Stimulated activated CD4-positive, alpha-beta T cell treated with anti-CD3 and anti-CD28 coated beads, Interleukin-12 subunit alpha, Interleukin-12 subunit beta, amount 100 ng/mL, for 48 hours (primary cell): Measurements from ENCODE around the gene KCNA10.
A peak's percentile ranks its signal among the peaks of the same experiment; 100 is the strongest.

Experiments
- DNase-seq, 3 donors: peaks; one replicate each; pipeline ENCODE4 v3.0.0-alpha.2; 2020; ENCODE audit warnings: low read depth in 2 of 3, low spot score in 1 of 3

Gene KCNA10

DNA sequence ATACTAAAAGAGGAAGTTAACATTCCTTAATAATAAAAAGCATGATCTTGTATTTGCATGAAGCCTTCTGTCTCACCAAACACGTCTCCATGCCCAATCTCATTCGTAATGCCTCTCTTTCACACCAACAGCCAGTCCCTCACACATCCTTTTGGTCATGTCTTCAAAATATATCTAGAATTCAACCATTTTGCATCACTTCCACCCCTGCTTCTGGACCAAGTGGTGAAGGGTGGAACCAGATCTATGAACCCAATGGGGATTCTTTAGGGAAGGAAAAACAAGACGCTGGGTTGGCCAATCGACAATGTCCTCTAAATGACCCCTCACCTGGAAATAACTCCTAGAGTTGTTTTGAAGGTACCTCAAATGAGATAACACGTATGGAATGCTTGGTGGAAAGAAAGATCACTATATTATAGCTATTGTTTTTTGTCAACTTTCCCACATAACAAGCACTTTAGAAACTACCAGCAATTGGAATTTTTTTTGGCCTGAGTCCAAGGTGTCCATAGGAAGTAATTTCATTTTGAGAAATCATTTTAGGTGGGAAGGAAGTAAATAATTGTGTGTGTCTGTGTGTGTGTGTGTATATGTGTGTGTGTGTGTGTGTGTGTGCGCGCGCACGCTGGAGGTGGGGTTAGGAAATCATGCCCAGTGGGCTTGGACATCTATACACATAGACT, at the start of gene KCNA10:
KCNA10 (minus strand) TSS at position 51 of the 686 bp plus-strand sequence. CDS start 388 bp downstream, outside the sequence.
- DNase-seq = no peak

GRCh38 chr1:110566836-110567235, 47.9 kb upstream of the KCNA10 start:
- DNase-seq = no peak

DNA sequence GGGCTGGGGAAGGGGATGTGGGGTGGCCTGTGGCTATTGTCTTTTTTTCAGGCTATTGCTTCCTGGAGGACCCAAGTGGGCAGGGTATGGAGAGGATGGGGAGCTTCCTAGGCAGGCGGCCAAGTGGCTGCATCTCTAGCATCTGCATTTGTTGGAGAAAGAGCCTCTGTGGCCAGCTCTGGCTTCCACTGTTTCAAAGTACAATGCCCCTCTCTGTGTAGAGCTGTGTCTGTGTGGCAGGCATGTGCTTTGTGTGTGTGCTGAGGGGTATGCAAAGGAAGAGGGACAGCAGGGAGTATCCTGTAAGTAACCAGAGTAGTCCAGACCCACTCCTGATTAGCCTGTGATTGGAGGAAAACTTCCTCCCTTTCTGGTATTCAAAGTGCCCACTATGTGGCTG, 46.6 kb upstream of the KCNA10 start:
- no peak for DNase-seq

GRCh38 chr1:110563089-110563488, 44.1 kb upstream of the KCNA10 start:
- no peak for DNase-seq

GRCh38 chr1:110561596-110561995, 42.6 kb upstream of the KCNA10 start:
- DNase-seq = no peak

DNA sequence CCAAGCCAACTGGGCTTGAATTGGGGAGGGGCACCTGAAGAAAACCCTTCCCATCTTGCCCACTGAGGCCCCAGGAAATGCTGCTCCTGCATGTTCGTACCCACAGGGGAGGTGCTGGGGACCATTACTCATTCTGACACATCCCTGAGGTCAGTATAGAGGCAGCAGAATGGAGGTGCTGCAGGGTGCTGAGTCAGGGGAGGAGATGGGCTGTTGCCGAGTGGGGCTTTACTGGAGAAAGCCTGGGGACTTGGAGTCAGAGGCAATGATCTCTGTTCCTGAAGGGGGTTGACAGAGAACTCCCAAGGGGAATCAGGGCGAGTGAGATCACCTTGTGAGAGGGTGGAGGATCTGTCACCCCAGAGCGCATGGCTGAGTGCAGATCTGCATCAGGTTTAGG, 40.2 kb upstream of the KCNA10 start:
- DNase-seq = no peak

GRCh38 chr1:110557481-110557880, 38.5 kb upstream of the KCNA10 start:
- no peak for DNase-seq

GRCh38 chr1:110556471-110556807, 37.5 kb upstream of the KCNA10 start:
- DNase-seq = no peak

DNA sequence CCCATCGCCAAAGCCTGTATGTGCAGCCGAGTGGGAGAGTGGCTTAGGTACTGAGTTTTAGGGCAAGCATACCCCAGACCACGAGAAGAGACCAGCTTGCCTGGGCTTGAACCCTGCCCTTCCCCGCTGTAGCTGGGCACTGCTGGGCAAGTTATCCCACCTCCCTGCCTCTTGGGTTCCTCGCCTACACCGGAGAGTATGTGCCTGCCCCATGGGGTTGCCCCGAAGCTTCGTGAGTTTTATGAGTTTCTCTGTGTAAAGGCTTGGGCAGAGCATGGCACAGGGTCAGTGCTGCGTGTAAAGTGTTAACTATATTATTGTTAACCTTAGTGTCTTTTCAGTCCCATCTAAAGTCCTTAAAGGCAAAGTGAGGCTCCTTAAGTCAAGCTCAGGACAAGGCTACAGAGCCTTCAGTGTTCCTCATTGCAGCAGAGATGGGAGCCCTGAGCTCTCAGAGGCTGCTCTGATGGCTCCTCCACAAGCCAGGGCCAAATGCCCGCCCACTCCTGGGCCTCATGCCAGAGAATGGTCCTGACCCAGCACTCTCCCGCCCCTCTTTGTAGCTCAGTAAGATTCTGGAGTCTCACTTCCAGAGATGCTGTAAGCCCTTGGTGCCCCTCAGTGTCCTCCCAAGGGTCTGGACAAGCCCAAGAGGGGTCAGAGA, 37.0 kb upstream of the KCNA10 start:
- DNase-seq = no peak

GRCh38 chr1:110554871-110555801, 36.2 kb upstream of the KCNA10 start:
- DNase-seq = peak; percentile 10 to 41 (median 40)

DNA sequence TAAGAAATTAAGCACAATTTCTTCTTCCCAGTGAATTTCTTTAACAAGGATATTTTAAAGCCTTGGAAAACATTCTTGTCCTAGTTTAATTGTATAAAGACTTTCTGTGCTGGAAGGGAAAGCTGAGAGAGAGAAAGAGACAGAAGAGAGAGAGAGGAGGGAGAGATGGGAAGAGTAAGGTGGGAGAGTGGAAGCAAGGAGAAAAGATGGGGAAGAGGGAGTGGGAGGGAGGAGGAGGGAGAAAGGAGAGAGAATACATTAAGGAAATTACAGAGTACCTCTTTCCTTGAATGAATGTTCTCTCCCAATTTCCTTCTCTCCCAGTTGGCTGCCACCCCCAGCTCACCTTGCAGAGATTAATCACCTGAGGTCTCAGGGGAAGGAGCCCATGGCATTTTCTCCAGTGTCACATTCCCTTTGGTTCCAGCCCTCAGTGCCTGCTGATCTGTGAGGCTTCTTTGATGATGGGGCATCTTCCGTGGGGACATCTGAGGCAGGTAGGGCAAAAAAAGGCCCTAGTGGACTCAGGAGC, 32.4 kb upstream of the KCNA10 start:
- no peak for DNase-seq

DNA sequence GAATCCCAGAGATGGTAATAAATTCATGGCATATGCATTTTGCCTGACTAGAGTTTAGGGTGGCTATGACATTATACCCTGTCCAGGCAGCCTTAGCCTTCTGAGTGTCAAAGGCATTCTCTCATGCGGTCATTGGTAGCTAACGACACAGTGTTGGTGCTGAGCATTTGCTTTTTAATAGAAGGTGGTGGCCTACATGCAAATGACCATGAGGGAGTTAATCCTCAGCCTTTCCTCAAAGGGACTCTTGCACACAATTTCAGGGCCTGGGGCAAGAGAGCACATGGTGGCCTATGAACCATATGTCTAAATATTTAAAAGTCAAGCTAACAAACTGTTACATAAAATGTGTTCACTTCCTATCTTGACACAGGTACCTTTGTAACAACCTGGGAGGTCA, 30.9 kb upstream of the KCNA10 start:
- no peak for DNase-seq

DNA sequence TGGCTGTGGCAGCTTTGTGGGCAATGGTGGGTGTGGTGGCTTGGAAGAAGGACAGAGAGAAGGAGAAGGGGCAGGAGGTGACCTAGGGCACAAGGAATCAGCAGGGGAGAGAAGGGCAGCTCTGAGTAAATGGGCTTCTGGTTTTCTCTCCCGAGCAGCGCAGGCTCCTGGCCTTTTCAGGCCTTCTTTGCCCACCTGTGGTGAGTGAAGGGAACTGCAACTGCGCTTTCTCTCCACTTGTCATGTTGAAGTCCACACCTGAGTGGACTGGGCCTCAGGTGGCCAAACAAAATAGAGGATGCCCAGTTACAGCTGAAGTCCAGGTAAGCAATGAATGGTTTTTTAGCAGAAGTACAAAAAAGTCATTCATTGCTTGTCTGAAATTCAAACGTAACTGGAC, 29.4 kb upstream of the KCNA10 start:
- DNase-seq = no peak

DNA sequence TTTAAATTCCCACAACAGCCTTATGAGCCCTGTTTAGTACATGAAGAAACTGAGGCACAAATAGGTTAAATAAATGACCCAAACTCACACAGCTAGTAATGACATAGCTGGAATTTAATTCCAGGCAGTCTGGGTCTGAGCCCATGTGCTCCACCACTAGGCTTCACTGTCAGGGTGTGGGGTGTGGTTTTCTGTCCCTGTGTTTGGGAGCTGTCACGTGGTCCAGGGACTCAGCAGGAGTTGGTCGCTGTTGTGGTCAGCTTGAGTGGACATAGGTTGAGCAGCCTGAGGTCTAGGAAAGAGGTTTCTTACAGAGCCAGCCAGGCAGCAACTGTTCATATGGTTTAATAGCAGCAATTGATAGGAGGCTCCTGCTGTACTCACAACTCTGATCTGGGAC, 28.0 kb upstream of the KCNA10 start:
- no peak for DNase-seq

- no peak for DNase-seq
Measured at GRCh38 chr1:110545492-110545891, 26.5 kb upstream of the KCNA10 start.

- no peak for DNase-seq
Measured at GRCh38 chr1:110544753-110545152, 25.8 kb upstream of the KCNA10 start.

- DNase-seq = no peak
Measured at GRCh38 chr1:110542725-110543124, 23.8 kb upstream of the KCNA10 start.

DNA sequence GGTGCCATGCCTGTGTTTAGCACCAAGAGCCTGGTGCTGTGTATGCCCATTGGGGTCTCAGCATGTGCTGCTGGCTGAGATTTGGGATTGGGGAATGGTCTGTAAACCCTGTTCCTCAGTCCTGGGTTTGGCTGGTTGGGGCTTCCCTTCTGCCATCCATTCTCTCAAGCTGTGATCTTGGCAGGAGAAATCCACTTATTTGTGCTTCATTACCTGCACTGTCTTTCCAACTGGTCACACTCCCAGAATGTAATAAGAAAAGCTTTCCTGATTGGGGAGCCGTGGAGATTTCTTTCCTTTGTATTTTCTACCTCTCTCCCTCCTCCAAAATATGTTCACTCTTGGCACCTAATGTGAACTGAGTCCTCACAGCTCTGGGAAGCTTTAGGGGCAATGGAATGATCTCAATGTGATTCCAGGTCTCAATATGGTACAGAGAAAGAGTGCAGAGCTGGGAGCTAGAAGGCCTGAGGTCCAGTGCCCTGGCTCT, 23.0 kb upstream of the KCNA10 start:
- DNase-seq = no peak

GRCh38 chr1:110540891-110541685, 22.1 kb upstream of the KCNA10 start:
- no peak for DNase-seq

DNA sequence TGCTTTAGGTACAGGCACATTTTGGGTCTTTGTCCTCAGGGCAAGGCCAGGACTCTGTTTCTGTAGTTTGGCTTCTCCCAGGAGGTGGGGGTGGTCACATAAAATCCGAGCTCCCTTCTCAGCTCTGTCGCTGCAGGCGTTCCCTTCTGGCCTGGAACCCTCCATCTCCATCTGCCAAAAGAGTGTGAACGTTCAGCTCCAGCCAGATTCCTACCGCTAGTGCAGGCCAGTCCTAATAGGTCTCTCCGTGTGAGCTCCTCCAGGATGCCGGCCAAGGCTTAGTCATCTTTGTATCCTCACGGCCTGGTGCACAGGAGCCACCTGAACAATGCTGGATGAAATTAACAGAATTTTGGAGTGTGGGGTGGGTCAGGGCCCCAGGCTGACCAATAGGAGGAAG, 19.9 kb upstream of the KCNA10 start:
- no peak for DNase-seq

- DNase-seq = no peak
Measured at GRCh38 chr1:110538075-110538474, 19.1 kb upstream of the KCNA10 start.
